Common myeloid progenitor, CD34-positive (primary cell): Measurements from ENCODE around the gene AFG1L.
A peak's percentile ranks its signal among the peaks of the same experiment; 100 is the strongest.

Source experiments
- CTCF ChIA-PET: fragments of 350-600 bp; sonication (Branson Sonifier 250); formaldehyde crosslinking; loops from one replicate; lab custom pipeline; 2021; ENCODE audit warnings: antibody characterized with exemption; lab: Charles Lee
- POLR2A ChIA-PET: fragments of 350-600 bp; sonication (Branson Sonifier 250); formaldehyde crosslinking; loops from one replicate; lab custom pipeline; 2021; ENCODE audit warnings: antibody characterized with exemption; lab: Charles Lee
- DNase-seq, 3 donors: peaks; one replicate each; pipeline versions ENCODE4 v3.0.0 to v3.0.0-alpha.2; 2013
- H3K27ac ChIP-seq, 2 experiments: 1 replicate in 1 of 2; 2 replicates in 1 of 2; pipeline ENCODE4 v1.7.0; 2013; ENCODE audit warnings: inconsistent platforms in 2 of 2, low read length in 2 of 2, mild to moderate bottlenecking in 2 of 2, low read depth in 1 of 2, moderate library complexity in 1 of 2; ENCODE audit not compliant: severe bottlenecking in 2 of 2, insufficient read depth in 1 of 2, poor library complexity in 1 of 2
- H3K27me3 ChIP-seq, 5 experiments: replicated peaks in 2 of 5; 1 replicate in 3 of 5; 2 replicates in 2 of 5; pipeline versions ENCODE4 v1.6.1 to v1.7.0; 2013; ENCODE audit warnings: low read length in 4 of 5, mild to moderate bottlenecking in 2 of 5, moderate library complexity in 2 of 5, inconsistent platforms in 1 of 5; ENCODE audit not compliant: insufficient read depth in 5 of 5, control insufficient read depth in 4 of 5
- H3K36me3 ChIP-seq, 4 experiments: 1 replicate in 2 of 4; 2 replicates in 2 of 4; pipeline versions ENCODE4 v1.6.1 to v1.7.0; 2013; ENCODE audit warnings: low read length in 3 of 4, control low read depth in 1 of 4, mild to moderate bottlenecking in 1 of 4; ENCODE audit not compliant: control insufficient read depth in 4 of 4, insufficient read depth in 4 of 4
- H3K4me1 ChIP-seq, 4 experiments: 1 replicate in 3 of 4; 2 replicates in 1 of 4; pipeline versions ENCODE4 v1.6.1 to v1.7.1; 2013; ENCODE audit warnings: low read length in 3 of 4, mild to moderate bottlenecking in 3 of 4, control low read depth in 1 of 4, inconsistent platforms in 1 of 4, moderate library complexity in 1 of 4; ENCODE audit not compliant: control insufficient read depth in 4 of 4, insufficient read depth in 4 of 4; ENCODE audit errors: control extremely low read depth in 1 of 4
- H3K4me3 ChIP-seq, 7 experiments: 1 replicate in 4 of 7; 2 replicates in 3 of 7; pipeline versions ENCODE4 v1.5.1 to v1.7.0; 2013; ENCODE audit warnings: mild to moderate bottlenecking in 7 of 7, low read length in 6 of 7, moderate library complexity in 6 of 7, inconsistent platforms in 2 of 7, low read depth in 2 of 7, control low read depth in 1 of 7; ENCODE audit not compliant: insufficient read depth in 4 of 7, control insufficient read depth in 1 of 7; ENCODE audit errors: extremely low read depth in 1 of 7
- H3K9me3 ChIP-seq, 5 experiments: 1 replicate in 4 of 5; 2 replicates in 1 of 5; pipeline versions ENCODE4 v1.6.1 to v1.7.1; 2013; ENCODE audit warnings: low read length in 4 of 5, mild to moderate bottlenecking in 2 of 5, inconsistent platforms in 1 of 5, low read depth in 1 of 5, moderate library complexity in 1 of 5; ENCODE audit not compliant: control insufficient read depth in 4 of 5, insufficient read depth in 2 of 5; ENCODE audit errors: control extremely low read depth in 1 of 5
- WGBS: methylation state at CpG from one replicate; pipeline ENCODE4 v1.1.5; 2013; ENCODE audit not compliant: insufficient coverage; 5-methylcytosine and 5-hydroxymethylcytosine counted together

AFG1L gene

GRCh38 chr6:108359901-108360882 is 65.3 kb downstream of the AFG1L start:
- H3K27ac ChIP-seq = no peak overlapping the region
- peak in 2 of 3 donors; percentile 21 to 37 for DNase-seq
- H3K9me3 ChIP-seq = no peaks in the 10 kb centered on the region
- CTCF ChIA-PET = interaction anchor here (1.0 to 1.2 kb wide), 2 partner anchors 11 to 57 kb away, joined by 3 read pairs; no protein-coding TSS in a partner anchor
- no peak overlapping the region for H3K4me3 ChIP-seq
- H3K27me3 ChIP-seq = no peaks in the 10 kb centered on the region
- H3K4me1 ChIP-seq = peaks cover 13 to 40% (median 29%) of the 10 kb centered on the region in 4 experiments
- H3K36me3 ChIP-seq = peaks cover 0 to 3% (median 0%) of the 10 kb centered on the region in 4 experiments
- 0% methylated on average over 1 of the region's 5 CpGs for WGBS
- POLR2A ChIA-PET = no interaction called here

GRCh38 chr6:108360919-108361311 is 66.1 kb downstream of the AFG1L start:
- ChIA-PET CTCF (no interaction called here), POLR2A (interaction anchor here (0.5 kb wide), 1 partner anchor 65 kb away, joined by 4 read pairs; no protein-coding TSS in a partner anchor)
- Histone ChIP-seq H3K36me3 (peaks cover 0 to 3% (median 0%) of the 10 kb centered on the region in 4 experiments), H3K27me3 (no peaks in the 10 kb centered on the region), H3K4me3 (peak overlapping the region in 1 of 7 experiments; percentile 31), H3K9me3 (no peaks in the 10 kb centered on the region), H3K27ac (peak overlapping the region; percentile 41 to 81), H3K4me1 (peaks cover 13 to 42% (median 29%) of the 10 kb centered on the region in 4 experiments)
- no peak for DNase-seq
- WGBS = 100% methylated on average over 1 of the region's 2 CpGs

- H3K27ac ChIP-seq = peak overlapping the region; percentile 41 to 81
- peaks cover 13 to 42% (median 28%) of the 10 kb centered on the region in 4 experiments for H3K4me1 ChIP-seq
- ChIA-PET CTCF (no interaction called here), POLR2A (interaction anchor here (0.5 kb wide), 1 partner anchor 64 kb away, joined by 4 read pairs; no protein-coding TSS in a partner anchor)
- no peaks in the 10 kb centered on the region for H3K9me3 ChIP-seq
- H3K4me3 ChIP-seq = peak overlapping the region in 1 of 7 experiments; percentile 31
- no peaks in the 10 kb centered on the region for H3K27me3 ChIP-seq
- H3K36me3 ChIP-seq = peaks cover 0 to 3% (median 0%) of the 10 kb centered on the region in 4 experiments
- WGBS = 5% methylated on average over 4 of the region's 5 CpGs
- DNase-seq = peak; percentile 73 to 95 (median 91)
Measured at GRCh38 chr6:108361312-108361932, 66.6 kb downstream of the AFG1L start.

- ChIA-PET CTCF (interaction anchor here (1.4 to 1.6 kb wide), 2 partner anchors 32 to 111 kb away, joined by 3 to 4 read pairs; no protein-coding TSS in a partner anchor), POLR2A (no interaction called here)
- Histone ChIP-seq H3K4me1 (peaks cover 13 to 42% (median 24%) of the 10 kb centered on the region in 4 experiments), H3K36me3 (peaks cover 0 to 3% (median 0%) of the 10 kb centered on the region in 4 experiments), H3K9me3 (no peaks in the 10 kb centered on the region), H3K27ac (no peak overlapping the region), H3K4me3 (no peak overlapping the region), H3K27me3 (no peaks in the 10 kb centered on the region)
- DNase-seq = no peak
- no CpG with 5 or more reads among the region's 1 CpG for WGBS
Measured at GRCh38 chr6:108362455-108362854, 67.6 kb downstream of the AFG1L start.

GRCh38 chr6:108363113-108363512 is 68.3 kb downstream of the AFG1L start:
- ChIA-PET POLR2A (no interaction called here), CTCF (interaction anchor here (1.4 to 1.6 kb wide), 2 partner anchors 32 to 112 kb away, joined by 3 to 4 read pairs; no protein-coding TSS in a partner anchor)
- Histone ChIP-seq H3K4me1 (peaks cover 13 to 42% (median 24%) of the 10 kb centered on the region in 4 experiments), H3K27me3 (no peaks in the 10 kb centered on the region), H3K27ac (no peak overlapping the region), H3K36me3 (no peaks in the 10 kb centered on the region), H3K4me3 (no peak overlapping the region), H3K9me3 (no peaks in the 10 kb centered on the region)
- no CpG with 5 or more reads among the region's 3 CpGs for WGBS
- no peak for DNase-seq

- Histone ChIP-seq H3K36me3 (no peaks in the 10 kb centered on the region), H3K27me3 (no peaks in the 10 kb centered on the region), H3K4me1 (peaks cover 13 to 42% (median 24%) of the 10 kb centered on the region in 4 experiments), H3K27ac (no peak overlapping the region), H3K9me3 (no peaks in the 10 kb centered on the region), H3K4me3 (no peak overlapping the region)
- 91% methylated on average over 5 of the region's 6 CpGs for WGBS
- DNase-seq = peak in 1 of 3 donors; percentile 26
- CTCF ChIA-PET = interaction anchor here (0.8 to 1.6 kb wide), 4 partner anchors 31 to 188 kb away, joined by 3 to 4 read pairs (median 4); no protein-coding TSS in a partner anchor
- POLR2A ChIA-PET = interaction anchor here (0.6 kb wide), 1 partner anchor 76 kb away, joined by 4 read pairs; no protein-coding TSS in a partner anchor
Measured at GRCh38 chr6:108363889-108364313, 69.0 kb downstream of the AFG1L start.
